Measurements from ENCODE around the gene USP26.
"Not testable (repeated sequence)": the region's sequence is repeated elsewhere in the genome, so short reads cannot be mapped to it uniquely, and the experiment has no call there.

Gene USP26

GRCh38 chrX:133097031-133097430 lies at the start of gene USP26:
USP26 (minus strand) TSS chrX:133097109; CDS start chrX:133028220, 68,889 bp downstream.
- DNase-seq = no peak

GRCh38 chrX:133134282-133134681 lies 37.4 kb upstream of the USP26 start:
- no peak for DNase-seq

- DNase-seq = no peak
Observed at GRCh38 chrX:133120406-133120805, 23.5 kb upstream of the USP26 start.

DNA sequence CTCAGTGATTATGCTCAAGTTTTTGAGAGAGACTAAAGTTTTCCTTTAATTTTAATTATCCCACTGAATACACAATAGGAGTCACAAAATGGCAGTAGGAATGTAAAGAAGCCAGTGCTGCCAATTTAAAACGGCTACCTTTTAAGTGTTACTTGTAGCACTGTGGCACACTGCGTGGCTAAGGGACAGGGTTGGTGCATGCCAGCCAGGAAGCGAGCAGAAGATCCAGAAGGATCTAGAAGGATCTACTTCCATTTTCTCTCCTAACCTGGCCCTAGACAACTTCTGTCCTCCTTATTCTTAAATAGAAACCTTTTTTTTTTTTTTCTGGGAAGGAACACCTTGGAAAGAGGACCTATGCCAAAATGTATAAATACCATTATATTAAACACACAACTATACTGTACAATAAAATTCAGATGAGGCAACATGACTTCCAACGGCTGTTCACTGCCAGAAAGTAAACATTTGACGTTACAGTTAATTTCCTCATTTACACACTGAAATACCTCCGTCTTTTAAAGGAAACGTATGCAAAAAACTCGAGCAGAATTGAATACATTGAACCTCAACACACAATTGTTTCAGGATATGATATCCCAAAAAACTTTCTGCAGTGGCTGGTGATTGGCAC lies 2.7 kb downstream of the USP26 start:
- DNase-seq = no peak

GRCh38 chrX:133090236-133090809 lies 6.6 kb downstream of the USP26 start:
- no peak for DNase-seq

DNA sequence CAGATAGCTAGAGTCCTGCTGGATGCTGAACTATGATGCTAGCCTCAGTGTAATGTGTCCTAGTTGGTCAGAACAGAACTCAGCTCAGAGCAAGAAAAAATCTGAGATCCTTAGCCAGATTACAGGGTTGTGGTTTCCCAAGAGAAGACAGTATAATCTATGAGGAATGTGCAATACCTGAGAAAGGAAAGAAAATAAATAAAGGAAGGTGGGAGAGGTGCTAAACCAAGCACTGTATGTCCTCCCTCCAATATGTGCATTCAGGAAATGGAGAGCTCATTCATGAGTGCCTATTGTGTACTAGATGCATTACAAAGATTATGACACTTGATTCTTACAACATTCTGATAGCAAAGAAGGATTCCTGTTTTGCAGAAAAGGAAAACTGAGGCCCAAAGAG lies 7.5 kb downstream of the USP26 start:
- no peak for DNase-seq

GRCh38 chrX:133085785-133086184 lies 11.1 kb downstream of the USP26 start:
- no peak for DNase-seq

- DNase-seq = not testable (repeated sequence)
Observed at GRCh38 chrX:133085056-133085455, 11.9 kb downstream of the USP26 start.

DNA sequence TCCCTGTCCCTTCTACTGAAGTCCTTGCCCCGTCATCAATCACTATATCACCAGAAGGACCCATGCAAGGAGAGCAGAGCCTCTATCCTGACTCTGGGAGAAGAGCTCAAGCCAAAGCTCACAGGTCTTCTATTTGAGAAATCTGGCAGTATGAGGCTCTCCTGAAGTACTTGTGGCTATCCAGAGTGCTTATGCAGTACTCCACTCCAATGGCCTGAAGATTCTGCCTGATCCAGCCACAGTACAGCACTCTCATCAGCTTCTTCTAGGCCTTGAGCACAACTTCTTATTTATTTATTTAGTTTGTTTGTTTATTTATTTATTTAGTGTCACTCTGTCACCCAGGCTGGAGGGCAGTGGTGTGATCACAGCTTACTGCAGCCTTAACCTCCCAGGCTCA lies 13.0 kb downstream of the USP26 start:
- DNase-seq = no peak

DNA sequence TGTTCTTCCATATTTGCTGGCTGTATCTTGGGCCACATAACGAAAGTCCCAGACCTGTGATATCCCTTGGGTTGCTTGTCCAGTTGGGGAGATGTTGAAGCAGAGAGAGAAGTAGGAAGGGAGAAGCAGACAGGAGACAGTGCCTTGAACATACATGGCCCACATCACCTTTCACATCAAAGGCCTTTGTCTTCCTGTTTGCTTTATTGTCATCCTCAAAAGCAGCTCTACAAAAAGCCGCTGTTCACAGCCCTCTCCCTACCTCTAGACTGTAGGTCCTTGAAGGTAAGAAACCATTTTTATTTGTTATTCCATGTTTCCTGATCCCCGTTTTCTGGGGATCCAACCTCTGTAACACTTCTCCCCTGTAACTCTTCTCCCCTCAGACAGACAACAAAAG lies 14.9 kb downstream of the USP26 start:
- no peak for DNase-seq

DNA sequence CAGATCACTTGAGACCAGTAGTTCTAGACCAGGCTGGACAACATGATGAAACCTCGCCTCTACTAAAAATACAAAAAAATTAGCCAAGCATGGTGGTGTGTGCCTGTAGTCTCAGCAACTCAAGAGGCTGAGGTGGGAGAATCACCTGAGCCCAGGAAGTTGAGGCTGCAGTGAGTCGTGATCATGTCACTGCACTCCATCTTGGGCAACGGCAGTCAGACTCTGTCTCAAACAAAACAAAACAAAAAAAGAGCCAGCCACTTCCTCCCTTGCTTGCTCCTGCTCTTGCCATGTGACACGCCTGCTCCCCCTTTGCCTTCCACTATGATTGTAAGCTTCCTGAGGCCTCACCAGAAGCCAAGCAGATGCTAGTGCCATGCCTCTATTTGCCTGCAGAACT lies 19.1 kb downstream of the USP26 start:
- DNase-seq = not testable (repeated sequence)

DNA sequence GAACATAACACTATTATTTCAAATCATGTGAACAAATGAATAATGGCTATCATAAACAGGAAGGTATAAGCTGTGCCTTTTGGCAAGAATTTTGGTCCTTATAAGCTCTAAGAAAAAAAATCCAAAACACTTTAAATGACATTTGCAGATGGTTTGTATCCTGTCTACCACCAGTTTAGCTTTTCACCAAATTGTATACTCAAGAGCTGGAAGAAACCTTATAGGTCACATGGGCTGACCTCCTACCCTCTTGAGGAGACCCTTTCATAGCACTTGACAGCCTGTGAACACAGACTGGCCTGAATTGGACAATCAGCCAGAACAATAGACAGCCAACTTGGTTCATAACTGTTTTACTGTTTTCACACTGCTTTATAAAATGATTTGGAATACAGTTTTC lies 24.3 kb downstream of the USP26 start:
- no peak for DNase-seq

GRCh38 chrX:133068461-133068860 lies 28.4 kb downstream of the USP26 start:
- DNase-seq = no peak

GRCh38 chrX:133056341-133056740 lies 40.6 kb downstream of the USP26 start:
- DNase-seq = no peak

DNA sequence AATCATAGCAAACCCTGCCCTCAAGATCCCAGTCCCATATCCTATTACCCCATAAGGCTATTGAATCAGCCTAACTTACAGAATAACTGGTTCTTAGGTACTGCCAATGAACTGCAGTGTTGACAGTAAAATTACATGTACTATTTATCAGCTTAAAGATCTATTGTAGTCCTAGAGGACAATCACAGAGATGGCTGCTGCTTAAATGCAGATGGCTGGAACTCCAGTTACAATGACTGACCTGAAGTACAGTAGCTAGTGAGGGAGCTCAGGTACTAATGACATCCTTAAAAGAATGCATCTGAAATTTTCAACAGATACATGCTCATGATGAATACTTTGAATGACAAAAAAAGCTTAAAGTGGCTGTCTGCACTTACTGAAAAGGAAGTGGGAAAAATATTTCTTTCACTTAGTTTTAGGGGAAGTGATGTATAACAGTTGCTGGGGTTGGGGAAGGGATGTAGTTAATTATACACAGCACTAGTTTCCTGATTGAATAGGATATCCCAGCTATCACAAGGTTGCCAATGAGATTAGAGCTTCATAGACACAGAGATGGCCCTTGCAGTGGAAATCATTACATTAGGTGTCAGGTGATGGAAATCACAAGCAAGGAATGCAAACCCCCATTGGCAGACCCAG lies 42.0 kb downstream of the USP26 start:
- DNase-seq = no peak

DNA sequence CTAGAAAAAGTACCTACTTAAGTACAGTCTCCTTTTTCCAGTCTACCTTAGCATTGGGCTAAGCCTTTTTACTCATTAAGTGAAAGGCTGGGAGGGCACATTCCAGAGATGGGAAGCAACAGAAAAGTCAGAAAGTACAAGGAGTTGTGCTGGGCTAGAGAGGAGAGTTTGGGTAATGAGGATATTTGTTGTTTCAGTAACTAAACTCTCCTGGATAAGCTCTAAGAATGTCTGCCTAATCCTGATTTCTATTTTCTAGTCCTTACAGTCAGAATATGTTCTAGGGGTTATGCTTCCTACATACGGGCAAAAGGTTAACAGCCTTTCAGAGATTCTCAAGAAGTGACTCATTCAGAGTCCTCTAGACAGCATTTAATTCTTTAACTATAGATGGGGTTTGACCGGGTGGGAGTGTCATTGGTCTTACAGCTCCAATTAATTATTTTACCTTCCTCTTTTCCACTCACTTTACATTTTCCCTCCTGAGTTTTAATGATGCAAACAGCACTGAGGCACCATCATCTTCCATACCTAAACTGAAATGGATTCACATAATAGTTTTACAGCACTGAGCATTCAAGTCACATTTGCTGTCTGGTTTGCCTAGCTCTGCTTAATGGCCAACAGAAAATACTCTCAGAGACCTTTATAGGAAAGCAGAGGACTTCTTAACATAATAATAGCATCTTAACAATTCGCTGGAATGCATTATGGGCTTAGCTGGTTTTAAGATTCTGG lies 42.9 kb downstream of the USP26 start:
- no peak for DNase-seq

DNA sequence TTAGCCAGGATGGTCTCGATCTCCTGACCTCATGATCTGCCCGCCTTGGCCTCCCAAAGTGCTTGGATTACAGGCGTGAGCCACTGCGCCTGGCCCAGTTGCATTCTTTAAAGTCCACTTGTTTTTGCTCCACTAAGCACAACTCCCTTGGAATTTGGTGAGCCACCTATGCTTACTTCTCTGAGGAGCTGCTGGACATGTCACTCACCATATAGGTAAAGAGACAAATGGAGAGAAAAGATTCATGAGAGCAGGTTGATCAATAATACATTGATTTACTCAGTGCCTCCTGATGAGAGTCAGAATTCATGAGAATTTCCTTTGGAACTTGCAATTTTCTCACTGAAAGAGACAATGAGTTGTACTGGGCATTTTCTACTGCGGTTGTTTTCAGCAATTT lies 48.2 kb downstream of the USP26 start:
- DNase-seq = no peak

DNA sequence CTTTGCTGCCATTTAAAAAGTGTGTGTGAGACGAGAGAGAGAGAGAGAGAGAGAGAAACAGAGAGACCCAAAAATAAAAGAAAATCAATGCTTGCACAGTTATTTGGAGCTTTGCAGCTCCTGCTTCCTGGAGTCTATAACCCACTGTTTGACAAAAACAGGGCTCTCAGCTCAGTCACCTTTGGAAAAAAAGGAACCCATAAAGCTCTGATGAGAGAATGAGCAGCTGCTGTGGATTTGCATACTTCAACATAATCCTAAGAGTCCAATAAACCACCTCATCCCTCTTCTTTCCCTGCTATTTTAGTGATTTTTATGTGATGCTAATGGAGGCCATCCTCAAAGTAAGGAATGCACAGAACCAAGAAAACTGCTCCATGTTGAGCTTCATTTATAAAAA lies 50.3 kb downstream of the USP26 start:
- DNase-seq = no peak

GRCh38 chrX:133045986-133046385 lies 50.9 kb downstream of the USP26 start:
- DNase-seq = no peak

DNA sequence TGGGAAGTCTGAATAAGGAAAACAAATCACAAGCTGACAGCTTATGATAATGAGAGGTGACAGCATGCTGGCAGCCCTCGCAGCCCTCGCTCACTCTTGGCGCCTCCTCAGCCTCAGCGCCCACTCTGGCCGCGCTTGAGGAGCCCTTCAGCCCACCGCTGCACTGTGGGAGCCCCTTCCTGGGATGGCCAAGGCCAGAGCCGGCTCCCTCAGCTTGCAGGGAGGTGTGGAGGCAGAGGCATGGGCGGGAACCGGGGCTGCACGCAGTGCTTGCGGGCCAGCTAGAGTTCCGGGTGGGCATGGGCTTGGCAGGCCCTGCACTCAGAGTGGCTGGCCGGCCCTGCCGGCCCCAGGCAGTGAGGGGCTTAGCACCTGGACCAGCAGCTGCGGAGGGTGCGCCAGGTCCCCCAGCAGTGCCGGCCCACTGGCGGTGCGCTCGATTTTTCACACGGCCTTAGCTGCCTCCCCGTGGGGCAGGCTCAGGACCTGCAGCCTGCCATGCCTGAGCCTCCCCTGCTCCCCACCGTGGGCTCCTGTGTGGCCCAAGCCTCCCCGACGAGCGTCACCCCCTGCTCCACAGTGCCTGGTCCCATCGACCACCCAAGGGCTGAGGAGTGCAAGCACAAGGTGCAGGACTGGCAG lies 52.6 kb downstream of the USP26 start:
- DNase-seq = not testable (repeated sequence)

- no peak for DNase-seq
Observed at GRCh38 chrX:133042260-133042659, 54.6 kb downstream of the USP26 start.

- no peak for DNase-seq
Observed at GRCh38 chrX:133033010-133033409, 63.9 kb downstream of the USP26 start.

DNA sequence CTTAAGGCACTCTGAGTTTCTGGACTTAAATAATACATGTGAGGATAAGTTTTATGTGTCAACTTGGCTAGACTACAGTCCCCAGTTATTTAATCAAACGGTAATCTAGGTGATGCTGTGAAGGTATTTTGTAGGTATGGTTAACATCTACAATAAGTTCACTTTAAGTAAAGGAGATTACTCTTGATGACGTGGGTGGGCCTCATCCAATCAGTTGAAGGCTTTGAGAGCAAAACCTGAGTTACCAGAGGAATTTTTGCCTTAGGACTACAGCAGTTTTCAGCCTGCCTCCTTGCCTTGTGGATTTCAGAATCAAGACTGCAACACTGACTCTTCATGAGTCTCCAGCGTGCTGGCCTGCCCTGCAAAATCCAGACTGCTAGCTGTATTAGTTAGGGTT lies 78.7 kb downstream of the USP26 start:
- DNase-seq = no peak
